GM13976 (cell line): ENCODE results near the gene LZTS2.

Source experiments
- DNase-seq: peaks from one replicate; pipeline ENCODE4 v3.0.0; 2012; ENCODE audit warnings: low spot score
- in situ Hi-C: fragments of 300-500 bp; cut with MboI; formaldehyde crosslinking; loops from one replicate; pipeline ENCODE4 v1.12.0; 2022; ENCODE audit warnings: low sequenced_read_pairs, mixed read lengths, inconsistent platforms; ENCODE audit not compliant: unreplicated experiment
- TF ChIP-seq, protein P1 (sequence below): IDR thresholded peaks from 2 replicates; pipeline ENCODE4 v1.5.1; 2012; ENCODE audit warnings: borderline replicate concordance, mild to moderate bottlenecking; ENCODE audit not compliant: insufficient read depth; ENCODE audit errors: extremely low read depth, missing control alignments, control extremely low read depth

Gene LZTS2

DNA sequence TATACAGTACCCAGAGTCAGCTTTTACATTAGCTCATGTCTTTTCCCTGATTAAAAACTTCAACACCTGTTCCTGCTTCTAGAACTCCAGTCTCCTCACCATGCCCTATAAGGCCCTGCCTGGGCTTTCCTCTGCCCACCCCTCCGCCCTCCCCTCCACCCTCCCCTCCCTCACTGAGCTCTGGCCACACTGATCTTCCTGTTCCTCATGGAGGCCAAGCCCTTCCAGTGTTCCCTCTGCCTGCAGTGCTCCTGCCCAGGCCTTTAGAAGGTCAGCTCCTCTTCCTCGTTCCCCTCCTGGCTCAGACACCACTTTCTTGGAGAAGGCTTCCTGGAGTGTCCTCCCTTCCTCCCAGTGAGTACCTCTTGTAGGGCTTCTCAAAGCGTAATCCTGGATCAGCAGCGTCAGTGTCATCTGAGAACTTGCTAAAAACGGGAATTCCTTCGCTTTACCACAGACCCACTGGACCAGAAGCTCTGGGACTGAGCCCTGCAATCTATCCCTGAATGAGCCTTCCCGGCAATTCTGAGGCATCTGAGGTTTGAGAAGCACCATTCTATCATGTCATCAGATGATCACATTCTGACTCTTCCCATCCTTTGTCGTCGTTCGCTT, 27.6 kb downstream of the LZTS2 start:
- no peak for DNase-seq
- TF ChIP-seq, protein P1, sequence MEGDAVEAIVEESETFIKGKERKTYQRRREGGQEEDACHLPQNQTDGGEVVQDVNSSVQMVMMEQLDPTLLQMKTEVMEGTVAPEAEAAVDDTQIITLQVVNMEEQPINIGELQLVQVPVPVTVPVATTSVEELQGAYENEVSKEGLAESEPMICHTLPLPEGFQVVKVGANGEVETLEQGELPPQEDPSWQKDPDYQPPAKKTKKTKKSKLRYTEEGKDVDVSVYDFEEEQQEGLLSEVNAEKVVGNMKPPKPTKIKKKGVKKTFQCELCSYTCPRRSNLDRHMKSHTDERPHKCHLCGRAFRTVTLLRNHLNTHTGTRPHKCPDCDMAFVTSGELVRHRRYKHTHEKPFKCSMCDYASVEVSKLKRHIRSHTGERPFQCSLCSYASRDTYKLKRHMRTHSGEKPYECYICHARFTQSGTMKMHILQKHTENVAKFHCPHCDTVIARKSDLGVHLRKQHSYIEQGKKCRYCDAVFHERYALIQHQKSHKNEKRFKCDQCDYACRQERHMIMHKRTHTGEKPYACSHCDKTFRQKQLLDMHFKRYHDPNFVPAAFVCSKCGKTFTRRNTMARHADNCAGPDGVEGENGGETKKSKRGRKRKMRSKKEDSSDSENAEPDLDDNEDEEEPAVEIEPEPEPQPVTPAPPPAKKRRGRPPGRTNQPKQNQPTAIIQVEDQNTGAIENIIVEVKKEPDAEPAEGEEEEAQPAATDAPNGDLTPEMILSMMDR = no peak
- in situ Hi-C loops = no loop called here

DNA sequence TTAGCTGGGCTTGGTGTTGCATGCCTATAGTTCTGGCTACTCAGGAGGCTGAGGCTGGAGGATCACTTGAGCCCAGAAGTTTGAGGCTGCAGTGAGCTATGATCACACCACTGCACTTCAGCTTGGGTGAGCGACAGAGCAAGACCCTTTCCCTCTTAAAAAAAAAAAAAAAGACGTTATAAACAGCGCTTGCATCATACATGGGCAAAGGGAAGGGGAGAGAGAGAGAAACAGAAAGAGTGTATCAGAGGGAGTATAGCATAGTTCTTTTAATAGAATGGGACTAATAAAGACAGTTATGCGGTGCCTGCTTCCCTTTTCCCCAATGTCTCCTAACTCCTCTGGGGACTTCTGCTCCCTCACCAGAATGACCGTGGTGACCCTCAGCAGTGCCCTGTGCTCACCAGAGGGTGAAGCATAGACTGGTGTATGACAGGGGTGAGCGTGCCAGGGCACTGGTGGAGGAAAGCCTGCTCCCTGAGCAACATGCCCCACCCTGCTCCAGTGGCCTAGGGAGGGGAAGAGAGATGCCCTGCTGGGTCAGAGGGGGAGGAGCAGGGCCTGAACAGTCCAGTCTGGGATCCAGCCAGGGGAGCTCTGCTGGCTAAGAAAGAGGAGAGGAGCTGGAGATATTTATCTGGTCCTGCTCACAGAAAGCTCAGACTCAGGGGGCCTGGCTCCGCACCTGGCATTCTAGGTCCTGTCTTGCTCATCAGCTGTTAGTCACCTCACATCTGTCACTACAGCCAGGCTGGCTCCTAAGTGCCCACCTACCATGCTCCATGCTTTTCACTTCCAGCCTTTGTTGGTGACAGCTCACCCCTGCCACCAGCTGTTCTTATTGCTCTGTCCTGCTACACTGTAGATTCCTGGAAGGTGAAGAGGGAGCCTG, 29.1 kb downstream of the LZTS2 start:
- TF ChIP-seq, protein P1 = no peak
- in situ Hi-C loops = no loop called here
- DNase-seq = no peak

DNA sequence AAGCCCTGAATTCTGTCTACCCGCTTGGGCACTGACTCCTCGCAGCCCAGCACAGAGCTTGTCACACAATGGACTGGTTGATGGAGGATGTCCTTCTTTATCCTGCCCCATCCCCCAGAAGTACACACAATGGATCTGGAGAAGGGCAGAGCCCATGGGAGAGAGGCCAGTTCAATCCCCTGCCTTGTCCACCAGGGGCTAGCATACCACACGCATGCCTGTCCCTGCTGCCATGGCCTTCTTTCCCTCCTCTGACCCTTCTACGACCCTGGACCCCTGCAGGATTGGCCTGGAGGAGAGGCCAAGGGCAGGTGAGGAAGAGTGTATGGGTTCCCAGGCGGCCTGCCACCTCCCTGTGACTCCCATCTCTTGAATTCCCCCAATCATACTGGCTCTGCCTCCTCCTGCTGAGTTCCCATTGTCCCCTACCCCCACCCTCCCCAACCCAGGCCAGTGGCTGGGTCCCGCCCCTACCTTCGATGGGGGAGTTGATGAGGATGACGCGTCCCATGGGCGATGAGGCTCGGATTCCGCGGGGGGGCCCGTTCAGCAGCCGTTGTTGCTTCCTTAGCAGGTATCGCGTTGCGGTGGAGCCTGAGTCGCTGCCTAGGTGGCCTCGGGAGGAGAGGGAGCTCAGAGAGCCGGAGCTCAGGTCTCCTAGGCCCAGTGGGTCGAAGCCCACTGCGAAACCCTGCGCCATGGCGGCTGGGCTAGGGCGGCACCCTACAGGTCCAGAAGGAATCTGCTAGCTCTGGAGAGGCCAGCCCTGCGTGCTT, 30.1 kb downstream of the LZTS2 start:
- TF ChIP-seq, protein P1 = no peak
- no peak for DNase-seq
- in situ Hi-C loops = loop anchor here (10.0 kb wide), 1 partner anchor 115 kb away; no protein-coding TSS in a partner anchor

DNA sequence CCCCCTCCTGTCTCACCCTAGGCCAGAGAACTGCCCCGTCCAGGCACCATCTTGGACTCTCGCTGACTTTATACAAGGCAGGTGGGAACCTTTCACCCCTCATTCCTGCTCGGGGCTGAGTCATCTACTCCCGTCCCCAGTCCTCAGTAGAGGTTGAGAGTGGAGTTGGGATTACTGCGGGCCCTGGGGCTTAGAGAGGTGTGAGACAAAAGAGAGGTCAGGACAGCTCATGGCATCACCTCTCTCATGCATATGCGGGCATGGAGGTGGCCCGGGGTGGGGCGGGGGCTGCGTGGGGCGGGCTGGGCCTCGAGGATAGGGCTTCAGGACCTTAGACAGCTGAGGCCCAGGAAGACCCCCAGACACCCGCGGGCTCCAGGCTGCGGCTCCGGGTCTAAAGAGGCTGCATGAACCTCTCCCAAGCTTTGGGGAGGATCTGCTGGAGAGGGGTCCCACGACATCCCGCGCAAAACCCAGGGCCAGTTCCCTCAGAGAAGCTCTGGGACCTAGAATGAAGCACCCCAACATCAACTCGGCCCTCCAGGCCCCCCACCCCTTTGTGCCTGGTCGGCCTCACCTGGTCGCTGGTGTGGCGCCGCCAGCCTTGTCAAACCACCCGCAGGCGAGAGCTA, 31.0 kb downstream of the LZTS2 start:
- TF ChIP-seq, protein P1 = no peak
- in situ Hi-C loops = loop anchor here (10.0 kb wide), 1 partner anchor 114 kb away; no protein-coding TSS in a partner anchor
- DNase-seq = no peak

- in situ Hi-C loops = loop anchor here (10.0 kb wide), 1 partner anchor 114 kb away; no protein-coding TSS in a partner anchor
- TF ChIP-seq, protein P1 = no peak
Observed at GRCh38 chr10:101031128-101031795, 31.7 kb downstream of the LZTS2 start, which contains the start of the genes PDZD7 and SFXN3. Gene PDZD7, minus strand, starts transcription at chr10:101031129. Its CDS starts 910 bp downstream, at chr10:101030219. Gene SFXN3, plus strand, starts transcription at chr10:101031234. Its CDS starts 3,461 bp downstream, at chr10:101034695.

More at GRCh38 chr10:101031128-101031795, 31.7 kb downstream of the LZTS2 start, which contains the start of the genes PDZD7 and SFXN3:
- peak; percentile 98 for DNase-seq
